K562 (cell line): ENCODE results near the gene ZNF668. TPM values are rescaled to one million over a fixed set of nuclear protein-coding genes. Genes with fewer than 3 reads are reported as not detected.

Experiments
- E2F4 ChIP-seq: sonication (generic); formaldehyde crosslinking; IDR thresholded peaks from 2 replicates; pipeline ENCODE4 v1.8.0; 2022; ENCODE audit warnings: mild to moderate bottlenecking, low read depth, missing genetic modification reagents
- EWSR1 ChIP-seq: fragments of 450-650 bp; IDR thresholded peaks from 2 replicates; pipeline ENCODE4 v1.6.1; 2018; ENCODE audit warnings: borderline replicate concordance, mild to moderate bottlenecking, low read depth, moderate library complexity; ENCODE audit not compliant: partially characterized antibody
- FOXA3 ChIP-seq, 2 experiments: fragments of 450-650 bp in 1 of 2; sonication (generic) in 1 of 2; formaldehyde crosslinking; IDR thresholded peaks in 1 of 2; conservative IDR thresholded peaks in 1 of 2; 2 replicates each; pipeline versions ENCODE4 v1.4.0 to v1.8.0; 2020 to 2022; ENCODE audit warnings: mild to moderate bottlenecking in 2 of 2, missing genetic modification reagents in 1 of 2
- HBP1 ChIP-seq: fragments of 450-650 bp; formaldehyde crosslinking; IDR thresholded peaks from 2 replicates; pipeline ENCODE4 v1.4.0; 2022; ENCODE audit warnings: missing genetic modification characterization
- HNRNPL ChIP-seq: fragments of 200-400 bp; formaldehyde crosslinking; IDR thresholded peaks from 2 replicates; pipeline ENCODE4 v1.6.1; 2017; ENCODE audit warnings: low read depth, mild to moderate bottlenecking, low read length
- IFI16 ChIP-seq: fragments of 250-450 bp; sonication (Bioruptor Pico); IDR thresholded peaks from 2 replicates; pipeline ENCODE4 v2.1.2; 2022; ENCODE audit warnings: mild to moderate bottlenecking, inconsistent platforms
- JUN ChIP-seq, 2 experiments: sonication (generic) in 1 of 2; formaldehyde crosslinking in 1 of 2; IDR thresholded peaks; 2 replicates each; pipeline versions ENCODE4 v1.6.1 to v1.8.0; 2012 to 2022; ENCODE audit warnings: borderline replicate concordance in 2 of 2, mild to moderate bottlenecking in 2 of 2, improper control_type of control experiment in 1 of 2, low read depth in 1 of 2, low read length in 1 of 2, missing genetic modification reagents in 1 of 2
- JUNB ChIP-seq: fragments of 450-650 bp; formaldehyde crosslinking; conservative IDR thresholded peaks from 2 replicates; pipeline ENCODE4 v1.4.0; 2020; ENCODE audit warnings: mild to moderate bottlenecking
- NR3C1 ChIP-seq: sonication (generic); formaldehyde crosslinking; IDR thresholded peaks from 2 replicates; pipeline ENCODE4 v1.8.1; 2022; ENCODE audit warnings: missing genetic modification reagents
- OTX1 ChIP-seq: fragments of 450-650 bp; formaldehyde crosslinking; IDR thresholded peaks from 2 replicates; pipeline ENCODE4 v1.4.0; 2022; ENCODE audit warnings: mild to moderate bottlenecking
- PKNOX1 ChIP-seq: fragments of 450-650 bp; IDR thresholded peaks from 2 replicates; pipeline ENCODE4 v1.6.1; 2016
- POLR3A ChIP-seq: IDR thresholded peaks from 2 replicates; pipeline ENCODE4 v1.6.1; 2011; ENCODE audit warnings: borderline replicate concordance, mild to moderate bottlenecking, moderate library complexity; ENCODE audit not compliant: insufficient read length, insufficient read depth; ENCODE audit errors: extremely low read depth
- SAP30 ChIP-seq: fragments of 200-600 bp; sonication (generic); IDR thresholded peaks from 2 replicates; pipeline ENCODE4 v1.6.1; 2012; ENCODE audit warnings: borderline replicate concordance, low read depth, mild to moderate bottlenecking, moderate library complexity, low read length, control low read depth, inconsistent platforms; ENCODE audit not compliant: insufficient read depth, poor library complexity, severe bottlenecking
- SLC30A9 ChIP-seq: fragments of 250-450 bp; sonication (Bioruptor Pico); IDR thresholded peaks from 2 replicates; pipeline ENCODE4 v1.8.0; 2022; ENCODE audit warnings: mild to moderate bottlenecking, moderate library complexity
- SRSF3 ChIP-seq: fragments of 200-400 bp; formaldehyde crosslinking; IDR thresholded peaks from 2 replicates; pipeline ENCODE4 v1.6.1; 2016; ENCODE audit warnings: mild to moderate bottlenecking, low read length, moderate library complexity; ENCODE audit not compliant: insufficient read depth
- TARDBP ChIP-seq: fragments of 450-650 bp; IDR thresholded peaks from 2 replicates; pipeline ENCODE4 v1.6.1; 2016
- ZNF263 ChIP-seq: sonication (generic); formaldehyde crosslinking; IDR thresholded peaks from 2 replicates; pipeline ENCODE4 v1.8.0; 2022; ENCODE audit warnings: mild to moderate bottlenecking, missing genetic modification reagents, borderline replicate concordance
- ZNF695 ChIP-seq: fragments of 450-650 bp; formaldehyde crosslinking; IDR thresholded peaks from 2 replicates; pipeline ENCODE4 v1.4.0; 2020; ENCODE audit warnings: mild to moderate bottlenecking, moderate library complexity
- polyA plus RNA-seq, 8 experiments: library from polyadenylated mRNA; depleted of rRNA in 4 of 8; stranded (reverse) in 5 of 8; unstranded in 3 of 8; fragments of >200 nt; fragmentation: Nextera tagmentation in 2 of 8; fragmentation: Illumina TruSeq in 1 of 8; extraction: Ambion mirVana in 2 of 8; extraction: Trizol in 1 of 8; gene quantifications; 2 replicates each; pipeline versions ENCODE4 v1.2.1 to v1.2.3, GENCODE V29; 2011 to 2014; ENCODE audit warnings: inconsistent platforms in 1 of 8, missing spikeins in 1 of 8
- total RNA-seq, 7 experiments: library from RNA; depleted of rRNA in 6 of 7; stranded (reverse); fragments of >200 nt in 6 of 7; fragmentation: Illumina TruSeq in 2 of 7; extraction: Trizol in 2 of 7; gene quantifications; 2 replicates each; pipeline versions ENCODE4 v1.2.1 to v1.2.3, GENCODE V29; 2011 to 2021; ENCODE audit warnings: low replicate concordance in 1 of 7
- TF ChIP-seq, protein P1 (sequence below): conservative IDR thresholded peaks from 2 replicates; pipeline ENCODE4 v1.6.1; 2011; ENCODE audit warnings: low read depth, mild to moderate bottlenecking, low read length; ENCODE audit not compliant: control insufficient read depth
- TF ChIP-seq, protein P2 (sequence below): fragments of 450-650 bp; IDR thresholded peaks from 2 replicates; pipeline ENCODE4 v1.6.1; 2014; ENCODE audit warnings: low read depth, mild to moderate bottlenecking, moderate library complexity, borderline replicate concordance

ZNF668 gene
- total and polyA plus RNA-seq, 9 of the 15 experiments (the other 6 are each of a cell fraction or from before 2014, with no cell fraction given), result 0.04 to 15.3 (median 3.8) TPM; not detected in 1

- no peak; the same call in 1 of the 2 replicates for TF ChIP-seq JUN (IDR thresholded peaks at IDR 0.05; ENCODE audit: borderline replicate concordance, low read depth, low read length)
- peak; percentile 42; the same call in 1 of the 2 replicates for TF ChIP-seq JUN (CRISPR knock-in tag; IDR thresholded peaks at IDR 0.05; ENCODE audit: borderline replicate concordance)
- peak; percentile 94 for TF ChIP-seq PKNOX1
- no peak; the same call in 1 of the 2 replicates for TF ChIP-seq E2F4 (CRISPR knock-in tag)
- TF ChIP-seq IFI16 (CRISPR knock-in tag), result no peak
- no peak for TF ChIP-seq SLC30A9 (CRISPR knock-in tag)
- TF ChIP-seq ZNF263 (CRISPR knock-in tag), result no peak
- no peak for TF ChIP-seq TARDBP
- TF ChIP-seq, protein P1, sequence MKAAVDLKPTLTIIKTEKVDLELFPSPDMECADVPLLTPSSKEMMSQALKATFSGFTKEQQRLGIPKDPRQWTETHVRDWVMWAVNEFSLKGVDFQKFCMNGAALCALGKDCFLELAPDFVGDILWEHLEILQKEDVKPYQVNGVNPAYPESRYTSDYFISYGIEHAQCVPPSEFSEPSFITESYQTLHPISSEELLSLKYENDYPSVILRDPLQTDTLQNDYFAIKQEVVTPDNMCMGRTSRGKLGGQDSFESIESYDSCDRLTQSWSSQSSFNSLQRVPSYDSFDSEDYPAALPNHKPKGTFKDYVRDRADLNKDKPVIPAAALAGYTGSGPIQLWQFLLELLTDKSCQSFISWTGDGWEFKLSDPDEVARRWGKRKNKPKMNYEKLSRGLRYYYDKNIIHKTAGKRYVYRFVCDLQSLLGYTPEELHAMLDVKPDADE, result peak; percentile 89
- TF ChIP-seq, protein P2, sequence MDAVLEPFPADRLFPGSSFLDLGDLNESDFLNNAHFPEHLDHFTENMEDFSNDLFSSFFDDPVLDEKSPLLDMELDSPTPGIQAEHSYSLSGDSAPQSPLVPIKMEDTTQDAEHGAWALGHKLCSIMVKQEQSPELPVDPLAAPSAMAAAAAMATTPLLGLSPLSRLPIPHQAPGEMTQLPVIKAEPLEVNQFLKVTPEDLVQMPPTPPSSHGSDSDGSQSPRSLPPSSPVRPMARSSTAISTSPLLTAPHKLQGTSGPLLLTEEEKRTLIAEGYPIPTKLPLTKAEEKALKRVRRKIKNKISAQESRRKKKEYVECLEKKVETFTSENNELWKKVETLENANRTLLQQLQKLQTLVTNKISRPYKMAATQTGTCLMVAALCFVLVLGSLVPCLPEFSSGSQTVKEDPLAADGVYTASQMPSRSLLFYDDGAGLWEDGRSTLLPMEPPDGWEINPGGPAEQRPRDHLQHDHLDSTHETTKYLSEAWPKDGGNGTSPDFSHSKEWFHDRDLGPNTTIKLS, result peak; percentile 87
- TF ChIP-seq SAP30, result peak; percentile 77
- no peak for TF ChIP-seq JUNB (CRISPR knock-in tag)
- TF ChIP-seq OTX1 (CRISPR knock-in tag), result no peak
- no peak for TF ChIP-seq SRSF3
- no peak for TF ChIP-seq EWSR1
- TF ChIP-seq NR3C1 (CRISPR knock-in tag), result no peak
- no peak for TF ChIP-seq ZNF695 (CRISPR knock-in tag)
- TF ChIP-seq HNRNPL, result peak; percentile 91
- TF ChIP-seq POLR3A, result no peak
- no peak for TF ChIP-seq HBP1 (CRISPR knock-in tag)
- TF ChIP-seq FOXA3 (CRISPR knock-in tag; conservative IDR thresholded peaks at IDR 0.05 in 1 of 2, IDR thresholded peaks at IDR 0.05 in 1 of 2), result no peak
Measured at GRCh38 chr16:31094424-31095120, 20.5 kb upstream of the ZNF668 start, which contains the start of gene VKORC1 (continued).
